ENCODE data around the gene DDX25.

DNA sequence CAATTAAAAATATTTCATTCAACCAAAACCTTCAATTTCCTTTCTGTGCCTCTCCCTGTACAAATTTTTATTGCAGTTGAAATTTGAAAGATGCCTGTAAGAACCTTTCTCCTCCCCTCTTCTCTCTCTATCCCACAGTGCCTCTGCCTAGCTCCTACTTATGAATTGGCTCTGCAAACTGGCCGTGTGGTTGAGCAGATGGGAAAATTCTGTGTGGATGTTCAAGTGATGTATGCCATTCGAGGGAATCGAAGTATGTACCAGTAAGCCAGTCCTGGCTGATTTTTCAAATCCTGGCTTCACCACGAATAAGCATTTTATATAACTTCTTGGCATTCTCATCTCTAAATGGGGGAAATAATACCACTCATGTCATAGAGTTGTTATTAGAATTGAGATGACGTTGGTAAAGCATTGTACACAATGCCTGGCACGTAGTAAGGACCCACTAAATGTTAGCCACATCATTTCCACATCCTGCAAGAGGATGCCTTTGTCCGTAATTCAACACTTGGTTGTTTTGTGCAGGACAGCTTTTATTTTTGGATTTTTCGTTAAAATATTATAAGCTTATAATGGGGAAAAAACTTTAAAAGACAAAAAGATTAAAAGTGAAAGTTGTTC is 6.0 kb downstream of the DDX25 start:
- TF ChIP-seq MAX (IDR thresholded peaks at IDR 0.05), result no peak
- no peak for TF ChIP-seq TAF1 (IDR thresholded peaks at IDR 0.05; ENCODE audit: low read depth)
- TF ChIP-seq TEAD4 (IDR thresholded peaks at IDR 0.05), result no peak
- TF ChIP-seq REST (IDR thresholded peaks at IDR 0.05; ENCODE audit: low read depth), result no peak
- no peak for TF ChIP-seq RAD21 (IDR thresholded peaks at IDR 0.05; ENCODE audit: low read depth)
- no peak for TF ChIP-seq YY1 (IDR thresholded peaks at IDR 0.05; ENCODE audit: low read depth)
- TF ChIP-seq NFIC (IDR thresholded peaks at IDR 0.05), result no peak
- no peak for TF ChIP-seq ZBTB7A (IDR thresholded peaks at IDR 0.05; ENCODE audit: low read depth)
- no peak for TF ChIP-seq EP300 (IDR thresholded peaks at IDR 0.05; ENCODE audit: borderline replicate concordance)
- TF ChIP-seq CEBPB (IDR thresholded peaks at IDR 0.05), result no peak
- TF ChIP-seq FOXM1 (IDR thresholded peaks at IDR 0.05; ENCODE audit: borderline replicate concordance, low read depth), result no peak

Data from Ishikawa (cell line).